HCT116 (cell line): ENCODE measurements around the gene LIPG. TPM values are rescaled to one million over a fixed set of nuclear protein-coding genes. Genes with fewer than 3 reads are reported as not detected.

Experiments
- ATAC-seq: fragments of 200-7000 bp; cut with Tn5 transposase; 2 replicates; pipeline ENCODE4 v1.9.1; 2020; ENCODE audit warnings: mild to moderate bottlenecking, moderate library complexity
- BruUV-seq: library from RNA; stranded (reverse); fragments of 400-500 nt; replicated peaks from 2 replicates; lab custom pipeline; 2021; lab: Mats Ljungman, UMichigan
- CTCF ChIA-PET: fragments of 300-600 bp; sonication (Branson Sonifier 250); formaldehyde crosslinking; loops from one replicate; lab custom pipeline; 2021; ENCODE audit warnings: antibody characterized with exemption; lab: Charles Lee
- POLR2A ChIA-PET: fragments of 300-600, 350-600 bp; sonication (Branson Sonifier 250); formaldehyde crosslinking; loops from one replicate; lab custom pipeline; 2021; ENCODE audit warnings: antibody characterized with exemption; lab: Charles Lee
- RAD21 ChIA-PET, 2 experiments: fragments of 300-600 bp; sonication (Branson Sonifier 250); formaldehyde crosslinking; loops; one replicate each; lab custom pipeline; 2023; ENCODE audit warnings: low total read pairs in 2 of 2; ENCODE audit not compliant: uncharacterized antibody in 2 of 2, unreplicated experiment in 2 of 2, low non-redundant PET in 1 of 2; lab: Charles Lee
- DNase-seq: peaks from one replicate; pipeline ENCODE4 v3.0.0-alpha.2; 2010; ENCODE audit warnings: low read depth, low spot score
- H2AFZ ChIP-seq: fragments of 200-600 bp; shearing (Covaris generic), sonication (generic); 2 replicates; pipeline ENCODE4 v1.6.1; 2017; ENCODE audit warnings: low read depth, mixed run types, mixed read lengths, antibody characterized with exemption, low read length; ENCODE audit not compliant: poor library complexity, severe bottlenecking
- H3K27ac ChIP-seq: 2 replicates; pipeline ENCODE4 v1.5.1; 2012; ENCODE audit warnings: low read depth, low read length
- H3K27me3 ChIP-seq: fragments of 200-600 bp; sonication (generic); 2 replicates; pipeline ENCODE4 v1.6.1; 2016; ENCODE audit warnings: mixed run types, low read length, mixed read lengths; ENCODE audit not compliant: insufficient read depth
- H3K36me3 ChIP-seq, 2 experiments: fragments of 200-500 bp in 1 of 2; fragments of 200-600 bp in 1 of 2; sonication (Bioruptor generic) in 1 of 2; sonication (generic) in 1 of 2; 2 replicates each; pipeline versions ENCODE4 v1.5.1 to v1.6.1; 2014 to 2016; ENCODE audit warnings: low read length in 2 of 2, inconsistent platforms in 1 of 2, mixed read lengths in 1 of 2, mixed run types in 1 of 2; ENCODE audit not compliant: insufficient read depth in 2 of 2, control insufficient read depth in 1 of 2
- H3K4me1 ChIP-seq, 2 experiments: fragments of 200-600 bp in 1 of 2; sonication (generic) in 1 of 2; 2 replicates each; pipeline versions ENCODE4 v1.5.1 to v1.6.1; 2012 to 2017; ENCODE audit warnings: low read length in 2 of 2, inconsistent platforms in 1 of 2, mild to moderate bottlenecking in 1 of 2, mixed read lengths in 1 of 2, mixed run types in 1 of 2, moderate library complexity in 1 of 2; ENCODE audit not compliant: insufficient read depth in 2 of 2, control insufficient read depth in 1 of 2
- H3K4me2 ChIP-seq: fragments of 200-600 bp; sonication (generic); 2 replicates; pipeline ENCODE4 v1.6.1; 2017; ENCODE audit warnings: mixed run types, low read length, mixed read lengths
- H3K4me3 ChIP-seq, 2 experiments: fragments of 200-600 bp in 1 of 2; sonication (generic) in 1 of 2; replicated peaks in 1 of 2; 2 replicates each; pipeline ENCODE4 v1.5.1; 2011 to 2016; ENCODE audit warnings: low read length in 2 of 2, control low read depth in 1 of 2, low read depth in 1 of 2, mild to moderate bottlenecking in 1 of 2, mixed read lengths in 1 of 2, mixed run types in 1 of 2
- H3K79me2 ChIP-seq: fragments of 200-600 bp; sonication (generic); 2 replicates; pipeline ENCODE4 v1.6.1; 2017; ENCODE audit warnings: mild to moderate bottlenecking, mixed run types, low read length, moderate library complexity, mixed read lengths; ENCODE audit not compliant: insufficient read depth
- H3K9ac ChIP-seq: fragments of 200-600 bp; sonication (generic); 2 replicates; pipeline ENCODE4 v1.6.1; 2016; ENCODE audit warnings: low read length, mixed read lengths
- H3K9me2 ChIP-seq: fragments of 200-600 bp; sonication (generic), shearing (Covaris generic); 2 replicates; pipeline ENCODE4 v1.6.1; 2017; ENCODE audit warnings: mixed run types, mild to moderate bottlenecking, moderate library complexity; ENCODE audit not compliant: insufficient read depth
- H3K9me3 ChIP-seq, 2 experiments: fragments of 200-500 bp in 1 of 2; fragments of 200-600 bp in 1 of 2; sonication (Bioruptor generic) in 1 of 2; sonication (generic) in 1 of 2; 2 replicates each; pipeline ENCODE4 v1.6.1; 2014 to 2017; ENCODE audit warnings: low read length in 2 of 2, mixed read lengths in 2 of 2, inconsistent platforms in 1 of 2, low read depth in 1 of 2, mild to moderate bottlenecking in 1 of 2, mixed run types in 1 of 2, moderate library complexity in 1 of 2; ENCODE audit not compliant: control insufficient read depth in 1 of 2, insufficient read depth in 1 of 2
- H4K20me1 ChIP-seq: fragments of 200-600 bp; sonication (generic), shearing (Covaris generic); 2 replicates; pipeline ENCODE4 v1.6.1; 2017; ENCODE audit warnings: mixed run types, mild to moderate bottlenecking, moderate library complexity; ENCODE audit not compliant: insufficient read depth
- EGR1 ChIP-seq: IDR thresholded peaks from 2 replicates; pipeline ENCODE4 v1.6.1; 2012; ENCODE audit warnings: low read depth
- EZH2phosphoT487 ChIP-seq: fragments of 200-600 bp; IDR thresholded peaks from 2 replicates; pipeline ENCODE4 v1.6.1; 2018; ENCODE audit warnings: antibody characterized with exemption, borderline replicate concordance
- JUND ChIP-seq: IDR thresholded peaks from 2 replicates; pipeline ENCODE4 v1.6.1; 2012
- RAD21 ChIP-seq: IDR thresholded peaks from 2 replicates; pipeline ENCODE4 v1.6.1; 2012; ENCODE audit warnings: low read depth, mild to moderate bottlenecking
- YY1 ChIP-seq: IDR thresholded peaks from 2 replicates; pipeline ENCODE4 v1.6.1; 2011; ENCODE audit warnings: low read length, low read depth, moderate library complexity, mild to moderate bottlenecking; ENCODE audit not compliant: insufficient replicate concordance; ENCODE audit errors: extremely low read depth
- ZFX ChIP-seq: fragments of 450-650 bp; IDR thresholded peaks from 2 replicates; pipeline ENCODE4 v1.6.1; 2017
- ZNF274 ChIP-seq: fragments of 200-500 bp; sonication (Bioruptor generic); IDR thresholded peaks from 2 replicates; pipeline ENCODE4 v1.6.1; 2014; ENCODE audit warnings: mild to moderate bottlenecking, low read depth, low read length, inconsistent platforms
- intact Hi-C: fragments of 100-400 bp; cut with micrococcal nuclease; formaldehyde crosslinking; loops from 2 replicates; pipeline ENCODE4 v1.10.0; 2022
- total RNA-seq: library from RNA; stranded (reverse); gene quantifications from one replicate; pipeline ENCODE4 v1.2.1, GENCODE V29; 2021; ENCODE audit not compliant: unreplicated experiment
- TF ChIP-seq, protein P1 (sequence below): IDR thresholded peaks from 2 replicates; pipeline ENCODE4 v1.6.1; 2012
- TF ChIP-seq, protein P2 (sequence below): IDR thresholded peaks from 2 replicates; pipeline ENCODE4 v1.6.1; 2012; ENCODE audit warnings: low read depth

The LIPG gene
- total RNA-seq, 1 experiment from 2014 or later: 2.6 TPM

DNA sequence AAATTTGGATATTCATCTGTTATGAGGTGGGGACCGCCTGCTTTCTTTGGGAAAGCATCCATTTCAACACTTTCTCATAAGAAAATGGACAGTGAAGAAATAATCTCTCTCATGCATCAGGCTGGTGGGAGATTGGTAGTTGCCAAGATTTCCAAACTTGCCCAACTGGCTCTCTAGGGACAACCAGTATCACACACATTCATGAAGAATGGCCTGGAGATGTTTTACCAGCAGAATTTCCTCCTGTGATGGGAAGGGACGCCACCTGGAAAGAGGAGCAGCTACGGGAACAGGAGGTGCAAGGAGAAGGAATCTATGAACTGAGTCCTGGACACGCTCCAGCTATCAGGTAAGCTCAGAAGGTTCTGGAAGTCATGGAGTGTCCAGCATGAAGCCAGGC lies 39.4 kb downstream of the LIPG start:
- Histone ChIP-seq H3K4me1 (no peaks in the 10 kb centered on the region), H3K27ac (no peak overlapping the region), H3K4me3 (no peak overlapping the region), H3K9me3 (no peaks in the 10 kb centered on the region), H2AFZ (no peak overlapping the region), H3K79me2 (no peaks in the 10 kb centered on the region), H3K4me2 (no peak overlapping the region), H3K36me3 (no peaks in the 10 kb centered on the region), H4K20me1 (no peaks in the 10 kb centered on the region), H3K27me3 (no peaks in the 10 kb centered on the region), H3K9ac (no peak overlapping the region), H3K9me2 (no peaks in the 10 kb centered on the region)
- ChIA-PET POLR2A (no interaction called here), RAD21 (interaction anchor here in 1 of 2 experiments (0.7 kb wide), 1 partner anchor 515 kb away, joined by 3 read pairs; no protein-coding TSS in a partner anchor), CTCF (no interaction called here)
- no TSS peak for BruUV-seq
- ATAC-seq (no peak), DNase-seq (no peak)
- intact Hi-C loops: no loop called here
- TF ChIP-seq, protein P1, sequence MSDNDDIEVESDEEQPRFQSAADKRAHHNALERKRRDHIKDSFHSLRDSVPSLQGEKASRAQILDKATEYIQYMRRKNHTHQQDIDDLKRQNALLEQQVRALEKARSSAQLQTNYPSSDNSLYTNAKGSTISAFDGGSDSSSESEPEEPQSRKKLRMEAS: no peak
- TF ChIP-seq, protein P2, sequence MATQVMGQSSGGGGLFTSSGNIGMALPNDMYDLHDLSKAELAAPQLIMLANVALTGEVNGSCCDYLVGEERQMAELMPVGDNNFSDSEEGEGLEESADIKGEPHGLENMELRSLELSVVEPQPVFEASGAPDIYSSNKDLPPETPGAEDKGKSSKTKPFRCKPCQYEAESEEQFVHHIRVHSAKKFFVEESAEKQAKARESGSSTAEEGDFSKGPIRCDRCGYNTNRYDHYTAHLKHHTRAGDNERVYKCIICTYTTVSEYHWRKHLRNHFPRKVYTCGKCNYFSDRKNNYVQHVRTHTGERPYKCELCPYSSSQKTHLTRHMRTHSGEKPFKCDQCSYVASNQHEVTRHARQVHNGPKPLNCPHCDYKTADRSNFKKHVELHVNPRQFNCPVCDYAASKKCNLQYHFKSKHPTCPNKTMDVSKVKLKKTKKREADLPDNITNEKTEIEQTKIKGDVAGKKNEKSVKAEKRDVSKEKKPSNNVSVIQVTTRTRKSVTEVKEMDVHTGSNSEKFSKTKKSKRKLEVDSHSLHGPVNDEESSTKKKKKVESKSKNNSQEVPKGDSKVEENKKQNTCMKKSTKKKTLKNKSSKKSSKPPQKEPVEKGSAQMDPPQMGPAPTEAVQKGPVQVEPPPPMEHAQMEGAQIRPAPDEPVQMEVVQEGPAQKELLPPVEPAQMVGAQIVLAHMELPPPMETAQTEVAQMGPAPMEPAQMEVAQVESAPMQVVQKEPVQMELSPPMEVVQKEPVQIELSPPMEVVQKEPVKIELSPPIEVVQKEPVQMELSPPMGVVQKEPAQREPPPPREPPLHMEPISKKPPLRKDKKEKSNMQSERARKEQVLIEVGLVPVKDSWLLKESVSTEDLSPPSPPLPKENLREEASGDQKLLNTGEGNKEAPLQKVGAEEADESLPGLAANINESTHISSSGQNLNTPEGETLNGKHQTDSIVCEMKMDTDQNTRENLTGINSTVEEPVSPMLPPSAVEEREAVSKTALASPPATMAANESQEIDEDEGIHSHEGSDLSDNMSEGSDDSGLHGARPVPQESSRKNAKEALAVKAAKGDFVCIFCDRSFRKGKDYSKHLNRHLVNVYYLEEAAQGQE: no peak
- TF ChIP-seq EGR1: no peak
- no peak for TF ChIP-seq YY1
- no peak for TF ChIP-seq EZH2phosphoT487
- TF ChIP-seq JUND: no peak
- no peak for TF ChIP-seq RAD21
- no peak for TF ChIP-seq ZNF274
- TF ChIP-seq ZFX: no peak
